Uterus (tissue), 2 donors: ENCODE results near the gene MAP4K5.

Experiments
- CTCF ChIP-seq, 4 experiments: fragments of 200-600 bp in 2 of 4; fragments of 450-650 bp in 2 of 4; sonication (generic) in 2 of 4; IDR thresholded peaks; one replicate each; pipeline ENCODE4 v1.5.1; 2016 to 2019; ENCODE audit warnings: antibody characterized with exemption in 4 of 4, mild to moderate bottlenecking in 2 of 4, moderate library complexity in 1 of 4
- POLR2A ChIP-seq, 2 donors: fragments of 450-650 bp; IDR thresholded peaks; one replicate each; pipeline ENCODE4 v1.6.1; 2016; ENCODE audit warnings: antibody characterized with exemption in 2 of 2, mild to moderate bottlenecking in 1 of 2, moderate library complexity in 1 of 2

DNA sequence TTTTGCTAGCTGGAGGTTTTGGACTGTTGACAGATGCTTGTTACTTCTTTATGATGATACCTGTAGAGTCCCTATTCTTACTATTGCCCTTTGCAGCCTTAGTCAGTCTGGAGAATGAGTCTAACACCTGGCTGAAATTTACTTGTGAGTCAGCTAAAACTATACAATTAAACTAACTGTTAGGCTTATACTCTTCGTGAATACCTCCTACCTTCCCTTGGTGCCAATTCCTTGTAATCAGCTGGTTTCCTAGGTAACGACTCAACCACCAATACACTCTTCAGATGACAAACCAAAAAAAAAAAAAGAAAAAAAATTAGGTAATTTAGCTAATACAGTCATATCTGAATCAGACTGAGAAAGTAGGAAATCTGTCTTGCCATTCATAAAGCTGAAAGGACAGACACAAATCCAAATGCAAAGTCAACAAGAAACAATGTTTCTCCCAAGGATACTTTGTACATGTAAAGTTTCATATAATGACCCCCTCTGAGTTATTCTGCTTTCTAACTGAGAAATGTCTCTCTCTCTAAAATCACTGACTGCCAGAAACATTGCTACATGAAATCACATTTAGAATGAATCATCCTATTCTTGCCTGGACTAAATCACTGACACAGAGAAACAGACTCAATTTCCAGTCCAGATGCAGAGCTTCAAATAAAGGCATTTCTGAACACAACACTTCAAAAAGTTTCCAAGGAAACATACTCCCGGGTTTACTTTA is 79.2 kb downstream of the MAP4K5 start:
- no peak for TF ChIP-seq POLR2A (IDR thresholded peaks at IDR 0.05)
- TF ChIP-seq CTCF (IDR thresholded peaks at IDR 0.05) = no peak
